H1 (cell line): ENCODE data around the gene MACROD1. TPM values are rescaled to one million over a fixed set of nuclear protein-coding genes. Genes with fewer than 3 reads are reported as not detected.

Experiments
- CTCF ChIA-PET: fragments of 300-600 bp; sonication (Branson Sonifier 250); formaldehyde crosslinking; loops from one replicate; lab custom pipeline; 2021; ENCODE audit not compliant: partially characterized antibody; lab: Charles Lee
- POLR2A ChIA-PET: fragments of 300-600 bp; sonication (Branson Sonifier 250); formaldehyde crosslinking; loops from one replicate; lab custom pipeline; 2021; ENCODE audit warnings: inconsistent platforms; ENCODE audit not compliant: partially characterized antibody; lab: Charles Lee
- DNase-seq, 2 experiments: peaks; one replicate each; pipeline versions ENCODE4 v3.0.0 to v3.0.0-alpha.2; 2010 to 2022; ENCODE audit warnings: low spot score in 2 of 2, low read depth in 1 of 2, mixed read lengths in 1 of 2
- FAIRE-seq: peaks from 2 replicates; lab custom pipeline; 2011; peaks lifted over from hg19 to GRCh38; lab: Jason Lieb, UNC
- H2AFZ ChIP-seq: 2 replicates; pipeline ENCODE4 v1.8.1; 2012; ENCODE audit warnings: low read length, inconsistent platforms
- H2AK5ac ChIP-seq: 2 replicates; pipeline ENCODE4 v1.6.1; 2013; ENCODE audit warnings: low read depth, low read length
- H2BK120ac ChIP-seq: replicated peaks from 2 replicates; pipeline ENCODE3; 2013; ENCODE audit warnings: low read depth, low read length, inconsistent platforms
- H2BK12ac ChIP-seq: 2 replicates; pipeline ENCODE4 v1.6.1; 2013; ENCODE audit warnings: low read depth, low read length
- H2BK15ac ChIP-seq: 2 replicates; pipeline ENCODE4 v1.6.1; 2013; ENCODE audit warnings: low read length
- H2BK20ac ChIP-seq: 2 replicates; pipeline ENCODE4 v1.6.1; 2013; ENCODE audit warnings: low read length
- H2BK5ac ChIP-seq: 2 replicates; pipeline ENCODE4 v1.6.1; 2013; ENCODE audit warnings: low read depth, low read length
- H3K14ac ChIP-seq: 2 replicates; pipeline ENCODE4 v1.6.1; 2013; ENCODE audit warnings: inconsistent platforms; ENCODE audit not compliant: insufficient read length
- H3K18ac ChIP-seq: 2 replicates; pipeline ENCODE4 v1.6.1; 2013; ENCODE audit warnings: low read length; ENCODE audit errors: extremely low read depth
- H3K23ac ChIP-seq: 2 replicates; pipeline ENCODE4 v1.6.1; 2013; ENCODE audit warnings: inconsistent platforms; ENCODE audit not compliant: insufficient read length
- H3K23me2 ChIP-seq: 2 replicates; pipeline ENCODE4 v1.6.1; 2013; ENCODE audit warnings: low read depth, low read length
- H3K27ac ChIP-seq: 2 replicates; pipeline ENCODE4 v1.6.1; 2011; ENCODE audit warnings: low read depth, low read length, inconsistent platforms
- H3K27me3 ChIP-seq, 4 experiments: replicated peaks in 1 of 4; 1 replicate in 1 of 4; 2 replicates in 3 of 4; pipeline versions ENCODE4 v1.6.1 to v1.8.1; 2011 to 2013; ENCODE audit warnings: low read length in 3 of 4, mild to moderate bottlenecking in 3 of 4, inconsistent platforms in 2 of 4, mixed read lengths in 2 of 4, moderate library complexity in 1 of 4; ENCODE audit not compliant: control insufficient read depth in 3 of 4, insufficient read depth in 3 of 4; ENCODE audit errors: extremely low read depth in 1 of 4
- H3K36me3 ChIP-seq, 4 experiments: 2 replicates each; pipeline versions ENCODE4 v1.6.1 to v1.8.1; 2011 to 2013; ENCODE audit warnings: mild to moderate bottlenecking in 4 of 4, low read length in 3 of 4, moderate library complexity in 2 of 4, control low read depth in 1 of 4, inconsistent platforms in 1 of 4; ENCODE audit not compliant: insufficient read depth in 4 of 4, control insufficient read depth in 2 of 4
- H3K4ac ChIP-seq: replicated peaks from 2 replicates; pipeline ENCODE3; 2013; ENCODE audit warnings: low read length, low read depth, mixed read lengths, inconsistent platforms; ENCODE audit not compliant: insufficient read length
- H3K4me1 ChIP-seq, 4 experiments: replicated peaks in 1 of 4; 1 replicate in 1 of 4; 2 replicates in 3 of 4; pipeline versions ENCODE4 v1.6.1 to v1.8.1; 2011 to 2013; ENCODE audit warnings: low read length in 3 of 4, inconsistent platforms in 2 of 4, mixed read lengths in 1 of 4; ENCODE audit not compliant: insufficient read depth in 4 of 4, control insufficient read depth in 3 of 4
- H3K4me2 ChIP-seq, 2 experiments: 2 replicates each; pipeline versions ENCODE4 v1.6.1 to v1.8.1; 2011 to 2013; ENCODE audit warnings: low read depth in 2 of 2, low read length in 2 of 2, control low read depth in 1 of 2, inconsistent platforms in 1 of 2, mild to moderate bottlenecking in 1 of 2; ENCODE audit not compliant: insufficient read depth in 1 of 2
- H3K4me3 ChIP-seq, 4 experiments: fragments of 200-600, 300-600 bp in 1 of 4; sonication (generic), shearing (Covaris generic), sonication (Bioruptor Twin) in 1 of 4; 2 replicates each; pipeline versions ENCODE4 v1.5.1 to v1.8.1; 2011 to 2016; ENCODE audit warnings: low read length in 4 of 4, low read depth in 3 of 4, control low read depth in 2 of 4, inconsistent platforms in 2 of 4, mild to moderate bottlenecking in 2 of 4, mixed read lengths in 1 of 4, moderate library complexity in 1 of 4; ENCODE audit not compliant: insufficient read depth in 2 of 4; ENCODE audit errors: extremely low read depth in 1 of 4
- H3K56ac ChIP-seq: replicated peaks from 2 replicates; pipeline ENCODE3; 2013; ENCODE audit warnings: low read depth, mild to moderate bottlenecking, mixed read lengths, low read length, inconsistent platforms; ENCODE audit not compliant: insufficient read length
- H3K79me1 ChIP-seq: 2 replicates; pipeline ENCODE4 v1.6.1; 2013; ENCODE audit warnings: low read depth, low read length, control low read depth
- H3K79me2 ChIP-seq, 2 experiments: 2 replicates each; pipeline versions ENCODE4 v1.6.1 to v1.8.1; 2012 to 2013; ENCODE audit warnings: low read length in 2 of 2, mild to moderate bottlenecking in 2 of 2, inconsistent platforms in 1 of 2; ENCODE audit not compliant: insufficient read depth in 2 of 2, control insufficient read depth in 1 of 2
- H3K9ac ChIP-seq, 4 experiments: replicated peaks in 1 of 4; 1 replicate in 1 of 4; 2 replicates in 3 of 4; pipeline versions ENCODE4 v1.6.1 to v1.8.1; 2011 to 2013; ENCODE audit warnings: low read depth in 3 of 4, low read length in 3 of 4, control low read depth in 2 of 4, mild to moderate bottlenecking in 2 of 4, moderate library complexity in 2 of 4, inconsistent platforms in 1 of 4; ENCODE audit errors: extremely low read depth in 1 of 4
- H3K9me3 ChIP-seq, 2 experiments: 2 replicates each; pipeline versions ENCODE4 v1.6.1 to v1.8.1; 2012 to 2013; ENCODE audit warnings: mild to moderate bottlenecking in 2 of 2, moderate library complexity in 2 of 2, control low read depth in 1 of 2, inconsistent platforms in 1 of 2, low read depth in 1 of 2, low read length in 1 of 2, mixed read lengths in 1 of 2; ENCODE audit not compliant: insufficient read depth in 2 of 2
- H4K20me1 ChIP-seq, 2 experiments: replicated peaks in 1 of 2; 2 replicates each; pipeline versions ENCODE3 to v1.8.1; 2011 to 2013; ENCODE audit warnings: inconsistent platforms in 2 of 2, low read length in 2 of 2, mild to moderate bottlenecking in 1 of 2; ENCODE audit not compliant: insufficient read depth in 2 of 2, control insufficient read depth in 1 of 2
- H4K5ac ChIP-seq: 2 replicates; pipeline ENCODE4 v1.6.1; 2013; ENCODE audit warnings: low read length, low read depth, mixed read lengths, inconsistent platforms; ENCODE audit not compliant: insufficient read length
- H4K8ac ChIP-seq: 2 replicates; pipeline ENCODE4 v1.8.0; 2013; ENCODE audit warnings: mild to moderate bottlenecking, moderate library complexity, low read length, inconsistent platforms; ENCODE audit not compliant: insufficient read depth; ENCODE audit errors: extremely low read depth
- H4K91ac ChIP-seq: replicated peaks from 2 replicates; pipeline ENCODE3; 2013; ENCODE audit warnings: low read length, mixed read lengths, inconsistent platforms; ENCODE audit not compliant: insufficient read length
- CHD2 ChIP-seq: IDR thresholded peaks from 2 replicates; pipeline ENCODE4 v1.6.1; 2012; ENCODE audit warnings: low read length, improper control_type of control experiment
- EGR1 ChIP-seq: IDR thresholded peaks from 2 replicates; pipeline ENCODE4 v1.6.1; 2011; ENCODE audit warnings: low read depth, low read length, borderline replicate concordance
- GABPA ChIP-seq: IDR thresholded peaks from 2 replicates; pipeline ENCODE4 v1.6.1; 2011; ENCODE audit warnings: mild to moderate bottlenecking, low read length, moderate library complexity, borderline replicate concordance; ENCODE audit not compliant: insufficient read depth
- GTF2F1 ChIP-seq: IDR thresholded peaks from 2 replicates; pipeline ENCODE4 v1.6.1; 2012; ENCODE audit warnings: low read depth, low read length, improper control_type of control experiment, borderline replicate concordance
- KDM4A ChIP-seq: IDR thresholded peaks from one replicate; pipeline ENCODE4 v1.7.1; 2012; ENCODE audit warnings: low read depth, mild to moderate bottlenecking, moderate library complexity, low read length, inconsistent platforms; ENCODE audit not compliant: severe bottlenecking
- RNF2 ChIP-seq: fragments of 200-900, 300-1000 bp; sonication (generic); IDR thresholded peaks from 2 replicates; pipeline ENCODE4 v1.7.1; 2016; ENCODE audit warnings: borderline replicate concordance, low read depth, mild to moderate bottlenecking, antibody characterized with exemption, low read length; ENCODE audit not compliant: poor library complexity, severe bottlenecking; ENCODE audit errors: missing control alignments
- WGBS, 2 experiments: shearing (Covaris generic) in 1 of 2; methylation state at CpG; one replicate each; pipeline versions ENCODE4 v1.1.6 to v1.1.7; 2013 to 2015; ENCODE audit warnings: low lambda C conversion rate in 2 of 2, mixed read lengths in 2 of 2, inconsistent platforms in 1 of 2, low coverage in 1 of 2, missing lambda C conversion rate in 1 of 2; ENCODE audit not compliant: insufficient replicate concordance in 2 of 2, insufficient coverage in 1 of 2, insufficient read length in 1 of 2; ENCODE audit errors: extremely low coverage in 1 of 2, missing lambda C conversion rate in 1 of 2; 5-methylcytosine and 5-hydroxymethylcytosine counted together
- polyA plus RNA-seq, 7 experiments: library from polyadenylated mRNA; depleted of rRNA in 3 of 7; stranded (reverse) in 5 of 7; unstranded in 2 of 7; fragments of >200 nt in 5 of 7; fragments of 200-250 nt in 2 of 7; gene quantifications; 1 replicate in 5 of 7; 2 replicates in 1 of 7; 4 replicates in 1 of 7; pipeline versions ENCODE4 v1.2.1 to v1.2.3, GENCODE V29; 2011 to 2013; ENCODE audit warnings: missing spikeins in 2 of 7, mixed read lengths in 2 of 7
- total RNA-seq: library from RNA; stranded (reverse); fragmentation: NEBNext Ultra II Directional; extraction: Animal tissue kit (Norgen Biotek cat#: 25700); gene quantifications from 2 replicates; pipeline ENCODE4 v1.2.1, GENCODE V29; 2021

Gene MACROD1
- total and polyA plus RNA-seq, 2 of the 8 experiments (the other 6 are each of a cell fraction or from before 2014, with no cell fraction given), result 19.5 to 34.1 TPM

- TF ChIP-seq GTF2F1 (no peak), EGR1 (no peak), RNF2 (no peak), KDM4A (no peak), CHD2 (no peak), GABPA (no peak)
- TF ChIP-seq, all 59 proteins: peak for 0
- Histone ChIP-seq H3K23me2 (peaks cover 9% of the 10 kb centered on the region), H2BK12ac (no peak overlapping the region), H3K27me3 (no peaks in the 10 kb centered on the region), H3K4ac (no peak overlapping the region), H3K9ac (no peak overlapping the region), H4K8ac (no peak overlapping the region), H3K4me2 (peak overlapping the region; percentile 87 to 96), H3K36me3 (peaks cover 0 to 11% (median under 1%) of the 10 kb centered on the region in 4 experiments; a peak in 2 of 8 replicates), H3K4me3 (peak overlapping the region in 1 of 4 experiments; percentile 73; a peak in 2 of 8 replicates), H3K79me2 (peaks cover 8 to 23% of the 10 kb centered on the region in 2 experiments), H3K56ac (no peak overlapping the region), H2AK5ac (peak overlapping the region; percentile 41; the same call in 1 of the 2 replicates), H3K14ac (no peak overlapping the region), H2BK5ac (no peak overlapping the region), H3K18ac (no peak overlapping the region), H4K20me1 (peaks cover 6 to 21% of the 10 kb centered on the region in 2 experiments), H3K23ac (no peak overlapping the region), H2BK20ac (no peak overlapping the region), H4K91ac (no peak overlapping the region), H2AFZ (no peak overlapping the region), H4K5ac (no peak overlapping the region), H3K27ac (no peak overlapping the region), H2BK15ac (no peak overlapping the region), H3K4me1 (peaks cover 0 to 9% (median 4%) of the 10 kb centered on the region in 4 experiments; a peak in 6 of 7 replicates), H3K79me1 (peaks cover 2% of the 10 kb centered on the region; the same call in 1 of the 2 replicates), H2BK120ac (no peak overlapping the region), H3K9me3 (no peaks in the 10 kb centered on the region)
- ChIA-PET POLR2A (interaction anchor here (0.6 to 12.4 kb wide), 11 partner anchors 9 to 577 kb away, joined by 3 to 186 read pairs (median 12); partner anchors contain the start of genes FERMT3, MACROD1, NUDT22 and RPS6KA4), CTCF (interaction anchor here (1.0 to 1.5 kb wide), 3 partner anchors 20 to 188 kb away, joined by 3 to 4 read pairs (median 3); no protein-coding TSS in a partner anchor)
- 83% methylated on average over 6 of the region's 7 CpGs; no CpG with 5 or more reads in 1 of the 2 experiments for WGBS, 2 experiments
- no peak for DNase-seq
- FAIRE-seq, result no peak
Measured at GRCh38 chr11:64183890-64184289, 18.0 kb upstream of the MACROD1 start.
